K562 (cell line): ENCODE data around the gene GNAZ. TPM values are rescaled to one million over a fixed set of nuclear protein-coding genes. Genes with fewer than 3 reads are reported as not detected.

Experiments used
- ATF7 ChIP-seq: fragments of 450-650 bp; IDR thresholded peaks from 2 replicates; pipeline ENCODE4 v1.7.1; 2014; ENCODE audit warnings: mild to moderate bottlenecking, moderate library complexity
- BRD9 ChIP-seq: fragments of 450-650 bp; IDR thresholded peaks from 2 replicates; pipeline ENCODE4 v1.6.1; 2018; ENCODE audit warnings: low read depth; ENCODE audit not compliant: partially characterized antibody
- GTF2A2 ChIP-seq: IDR thresholded peaks from 2 replicates; pipeline ENCODE4 v1.6.1; 2016; ENCODE audit warnings: mild to moderate bottlenecking, missing genetic modification characterization, missing compliant biosample characterization
- JUNB ChIP-seq: fragments of 450-650 bp; formaldehyde crosslinking; conservative IDR thresholded peaks from 2 replicates; pipeline ENCODE4 v1.4.0; 2020; ENCODE audit warnings: mild to moderate bottlenecking
- KDM1A ChIP-seq, 2 experiments: fragments of 450-650 bp; IDR thresholded peaks; 2 replicates each; pipeline ENCODE4 v1.6.1; 2016; ENCODE audit warnings: mild to moderate bottlenecking in 2 of 2
- KLF16 ChIP-seq: IDR thresholded peaks from 2 replicates; pipeline ENCODE4 v1.6.1; 2016; ENCODE audit warnings: antibody characterized with exemption
- MIER1 ChIP-seq: fragments of 450-650 bp; IDR thresholded peaks from 2 replicates; pipeline ENCODE4 v1.6.1; 2016; ENCODE audit warnings: antibody characterized with exemption, mild to moderate bottlenecking, low read depth
- MTA2 ChIP-seq: fragments of 450-650 bp; IDR thresholded peaks from 2 replicates; pipeline ENCODE4 v1.6.1; 2016; ENCODE audit warnings: low read depth
- MXI1 ChIP-seq: IDR thresholded peaks from 2 replicates; pipeline ENCODE4 v1.6.1; 2011; ENCODE audit warnings: low read depth, mild to moderate bottlenecking, improper control_type of control experiment, low read length
- SIN3A ChIP-seq, 2 experiments: fragments of 150-350 bp in 1 of 2; IDR thresholded peaks; 2 replicates each; pipeline ENCODE4 v1.6.1; 2011 to 2016; ENCODE audit warnings: borderline replicate concordance in 2 of 2, low read depth in 2 of 2, low read length in 2 of 2, mild to moderate bottlenecking in 2 of 2, moderate library complexity in 2 of 2; ENCODE audit not compliant: control insufficient read depth in 1 of 2
- SPI1 ChIP-seq: IDR thresholded peaks from 2 replicates; pipeline ENCODE4 v1.6.1; 2011; ENCODE audit warnings: low read depth, low read length, control low read depth, borderline replicate concordance
- TBP ChIP-seq: optimal IDR thresholded peaks from 2 replicates; pipeline ENCODE3; 2011; ENCODE audit warnings: low read depth, low read length, improper control_type of control experiment
- TCF7 ChIP-seq: sonication (generic); IDR thresholded peaks from 2 replicates; pipeline ENCODE4 v1.6.1; 2016; ENCODE audit warnings: antibody characterized with exemption, borderline replicate concordance
- TEAD1 ChIP-seq, 2 experiments: fragments of 450-650 bp in 1 of 2; sonication (generic) in 1 of 2; formaldehyde crosslinking; IDR thresholded peaks; 2 replicates each; pipeline versions ENCODE4 v1.4.0 to v1.8.0; 2020 to 2022; ENCODE audit warnings: mild to moderate bottlenecking in 2 of 2, missing genetic modification reagents in 1 of 2
- ZFP36 ChIP-seq: fragments of 150-350 bp; IDR thresholded peaks from 2 replicates; pipeline ENCODE4 v1.6.1; 2018; ENCODE audit warnings: low read length, low read depth; ENCODE audit not compliant: partially characterized antibody
- ZKSCAN1 ChIP-seq: fragments of 150-350 bp; IDR thresholded peaks from 2 replicates; pipeline ENCODE4 v1.6.1; 2016; ENCODE audit warnings: low read depth, low read length
- ZNF830 ChIP-seq: fragments of 250-450 bp; sonication (Bioruptor Pico); IDR thresholded peaks from 2 replicates; pipeline ENCODE4 v1.5.0; 2021; ENCODE audit warnings: mild to moderate bottlenecking
- polyA plus RNA-seq, 8 experiments: library from polyadenylated mRNA; depleted of rRNA in 4 of 8; stranded (reverse) in 5 of 8; unstranded in 3 of 8; fragments of >200 nt; fragmentation: Nextera tagmentation in 2 of 8; fragmentation: Illumina TruSeq in 1 of 8; extraction: Ambion mirVana in 2 of 8; extraction: Trizol in 1 of 8; gene quantifications; 2 replicates each; pipeline versions ENCODE4 v1.2.1 to v1.2.3, GENCODE V29; 2011 to 2014; ENCODE audit warnings: inconsistent platforms in 1 of 8, missing spikeins in 1 of 8
- total RNA-seq, 7 experiments: library from RNA; depleted of rRNA in 6 of 7; stranded (reverse); fragments of >200 nt in 6 of 7; fragmentation: Illumina TruSeq in 2 of 7; extraction: Trizol in 2 of 7; gene quantifications; 2 replicates each; pipeline versions ENCODE4 v1.2.1 to v1.2.3, GENCODE V29; 2011 to 2021; ENCODE audit warnings: low replicate concordance in 1 of 7
- TF ChIP-seq, protein P1 (sequence below), 2 experiments: fragments of 450-650 bp in 1 of 2; sonication (generic) in 1 of 2; formaldehyde crosslinking in 1 of 2; IDR thresholded peaks; 2 replicates each; pipeline versions ENCODE4 v1.7.1 to v1.9.0; 2016 to 2022; ENCODE audit warnings: inconsistent platforms in 1 of 2, mild to moderate bottlenecking in 1 of 2, missing genetic modification reagents in 1 of 2
- TF ChIP-seq, protein P2 (sequence below): sonication (generic); formaldehyde crosslinking; IDR thresholded peaks from 2 replicates; pipeline ENCODE4 v1.8.0; 2022; ENCODE audit warnings: mild to moderate bottlenecking, missing genetic modification reagents
- TF ChIP-seq, protein P3 (sequence below), 3 experiments: fragments of 200-800 bp in 1 of 3; sonication (Bioruptor generic) in 1 of 3; sonication (generic) in 1 of 3; formaldehyde crosslinking in 1 of 3; IDR thresholded peaks; 2 replicates each; pipeline versions ENCODE4 v1.6.1 to v1.8.0; 2016 to 2022; ENCODE audit warnings: mild to moderate bottlenecking in 2 of 3, missing compliant biosample characterization in 2 of 3, missing genetic modification characterization in 2 of 3, missing genetic modification reagents in 1 of 3

The GNAZ gene
- total and polyA plus RNA-seq, 9 of the 15 experiments (the other 6 are each of a cell fraction or from before 2014, with no cell fraction given), result 0.04 to 0.22 (median 0.13) TPM; not detected in 3

DNA sequence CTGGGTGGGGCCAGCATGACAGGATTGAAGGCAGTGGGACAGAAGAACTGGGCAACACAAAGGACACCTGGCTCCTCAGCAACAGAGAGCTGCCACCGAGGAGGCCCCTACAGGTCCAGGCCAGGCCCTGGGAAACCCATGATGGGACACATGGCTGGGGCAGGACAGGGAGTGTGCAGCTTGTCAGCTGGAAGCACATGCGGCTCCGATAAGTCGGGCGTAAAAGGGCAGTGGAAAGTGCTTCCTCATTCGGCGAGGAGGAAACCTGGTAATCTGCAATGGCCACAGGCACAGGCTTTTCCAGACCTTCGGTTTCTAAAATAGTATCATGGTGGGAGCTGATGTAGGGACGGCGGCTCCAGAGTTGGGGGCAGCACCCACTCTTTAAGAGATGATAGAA is 16.5 kb downstream of the GNAZ start (continued):
- TF ChIP-seq, protein P1, sequence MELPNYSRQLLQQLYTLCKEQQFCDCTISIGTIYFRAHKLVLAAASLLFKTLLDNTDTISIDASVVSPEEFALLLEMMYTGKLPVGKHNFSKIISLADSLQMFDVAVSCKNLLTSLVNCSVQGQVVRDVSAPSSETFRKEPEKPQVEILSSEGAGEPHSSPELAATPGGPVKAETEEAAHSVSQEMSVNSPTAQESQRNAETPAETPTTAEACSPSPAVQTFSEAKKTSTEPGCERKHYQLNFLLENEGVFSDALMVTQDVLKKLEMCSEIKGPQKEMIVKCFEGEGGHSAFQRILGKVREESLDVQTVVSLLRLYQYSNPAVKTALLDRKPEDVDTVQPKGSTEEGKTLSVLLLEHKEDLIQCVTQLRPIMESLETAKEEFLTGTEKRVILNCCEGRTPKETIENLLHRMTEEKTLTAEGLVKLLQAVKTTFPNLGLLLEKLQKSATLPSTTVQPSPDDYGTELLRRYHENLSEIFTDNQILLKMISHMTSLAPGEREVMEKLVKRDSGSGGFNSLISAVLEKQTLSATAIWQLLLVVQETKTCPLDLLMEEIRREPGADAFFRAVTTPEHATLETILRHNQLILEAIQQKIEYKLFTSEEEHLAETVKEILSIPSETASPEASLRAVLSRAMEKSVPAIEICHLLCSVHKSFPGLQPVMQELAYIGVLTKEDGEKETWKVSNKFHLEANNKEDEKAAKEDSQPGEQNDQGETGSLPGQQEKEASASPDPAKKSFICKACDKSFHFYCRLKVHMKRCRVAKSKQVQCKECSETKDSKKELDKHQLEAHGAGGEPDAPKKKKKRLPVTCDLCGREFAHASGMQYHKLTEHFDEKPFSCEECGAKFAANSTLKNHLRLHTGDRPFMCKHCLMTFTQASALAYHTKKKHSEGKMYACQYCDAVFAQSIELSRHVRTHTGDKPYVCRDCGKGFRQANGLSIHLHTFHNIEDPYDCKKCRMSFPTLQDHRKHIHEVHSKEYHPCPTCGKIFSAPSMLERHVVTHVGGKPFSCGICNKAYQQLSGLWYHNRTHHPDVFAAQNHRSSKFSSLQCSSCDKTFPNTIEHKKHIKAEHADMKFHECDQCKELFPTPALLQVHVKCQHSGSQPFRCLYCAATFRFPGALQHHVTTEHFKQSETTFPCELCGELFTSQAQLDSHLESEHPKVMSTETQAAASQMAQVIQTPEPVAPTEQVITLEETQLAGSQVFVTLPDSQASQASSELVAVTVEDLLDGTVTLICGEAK (IDR thresholded peaks at IDR 0.05), result no peak
- TF ChIP-seq, protein P1 (CRISPR knock-in tag; IDR thresholded peaks at IDR 0.05), result no peak
- TF ChIP-seq TEAD1 (CRISPR knock-in tag; IDR thresholded peaks at IDR 0.05), result no peak
- TF ChIP-seq MTA2, result no peak
- TF ChIP-seq ATF7, result no peak
- TF ChIP-seq ZKSCAN1, result peak; percentile 78
- TF ChIP-seq ZNF830 (CRISPR knock-in tag), result no peak
- TF ChIP-seq, protein P2, sequence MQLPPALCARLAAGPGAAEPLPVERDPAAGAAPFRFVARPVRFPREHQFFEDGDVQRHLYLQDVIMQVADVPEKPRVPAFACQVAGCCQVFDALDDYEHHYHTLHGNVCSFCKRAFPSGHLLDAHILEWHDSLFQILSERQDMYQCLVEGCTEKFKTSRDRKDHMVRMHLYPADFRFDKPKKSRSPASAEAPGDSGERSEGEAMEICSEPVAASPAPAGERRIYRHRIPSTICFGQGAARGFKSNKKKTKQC, result no peak
- TF ChIP-seq JUNB (CRISPR knock-in tag), result no peak
- peak; percentile 91 for TF ChIP-seq SPI1
- no peak for TF ChIP-seq KLF16
- peak; percentile 30 for TF ChIP-seq TBP
- TF ChIP-seq SIN3A (IDR thresholded peaks at IDR 0.05; ENCODE audit: borderline replicate concordance in 2 of 2, control insufficient read depth in 1 of 2, low read depth in 2 of 2, low read length in 2 of 2), result peak; percentile 94 to 96; a peak in 2 of 4 replicates
- TF ChIP-seq ZFP36, result no peak
- TF ChIP-seq, protein P3, sequence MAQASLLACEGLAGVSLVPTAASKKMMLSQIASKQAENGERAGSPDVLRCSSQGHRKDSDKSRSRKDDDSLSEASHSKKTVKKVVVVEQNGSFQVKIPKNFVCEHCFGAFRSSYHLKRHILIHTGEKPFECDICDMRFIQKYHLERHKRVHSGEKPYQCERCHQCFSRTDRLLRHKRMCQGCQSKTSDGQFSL (CRISPR knock-in tag; IDR thresholded peaks at IDR 0.05), result no peak
- TF ChIP-seq, protein P3 (tag; IDR thresholded peaks at IDR 0.05), result no peak
- TF ChIP-seq TCF7, result no peak
- no peak for TF ChIP-seq BRD9
- TF ChIP-seq MXI1, result peak; percentile 92
- TF ChIP-seq MIER1, result no peak
- no peak for TF ChIP-seq GTF2A2 (tag)
- no peak for TF ChIP-seq KDM1A (IDR thresholded peaks at IDR 0.05)
